Measurements from ENCODE around the gene WDR27. TPM values are rescaled to one million over a fixed set of nuclear protein-coding genes. Genes with fewer than 3 reads are reported as not detected.

Gene WDR27
- total RNA-seq, 2 experiments from 2014 or later: 48.8 to 49.6 TPM

DNA sequence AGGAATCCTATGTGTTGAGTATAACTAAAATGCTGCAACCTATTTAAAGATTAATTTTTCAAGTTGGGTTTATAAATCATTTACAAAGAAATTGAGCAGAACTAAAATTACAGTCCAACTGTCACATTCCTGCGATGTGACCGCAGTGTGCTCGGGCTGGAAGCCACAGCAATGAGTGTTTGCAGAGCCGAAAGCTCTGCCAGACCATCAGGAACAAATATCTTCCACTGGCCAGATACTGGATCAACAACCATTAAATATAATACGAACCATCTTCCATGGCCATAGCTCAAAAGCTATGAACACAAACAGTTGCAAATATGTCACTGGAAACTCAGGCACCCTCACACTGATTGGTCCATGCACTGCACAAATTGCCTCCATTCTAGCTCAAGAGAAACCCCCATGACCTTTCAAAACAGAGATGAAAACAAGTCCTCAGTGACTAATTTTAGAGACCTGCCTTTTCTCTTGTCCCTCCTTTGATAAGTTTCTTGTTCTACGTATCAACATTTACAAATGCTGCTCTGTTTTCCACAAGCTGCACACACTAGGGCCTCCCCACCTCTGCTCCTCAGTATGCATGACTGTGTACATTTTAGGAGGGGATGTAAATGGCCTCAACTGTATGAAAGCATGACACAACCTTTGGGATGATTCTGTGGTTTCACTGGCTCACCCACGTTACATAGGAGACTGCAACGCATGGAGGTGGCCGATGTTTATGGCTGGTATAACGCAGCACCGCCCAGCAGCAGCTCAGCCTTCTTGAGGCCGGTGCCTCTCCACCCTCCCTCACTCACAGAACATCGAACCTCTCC lies 171.7 kb downstream of the WDR27 start:
- Mint-ChIP-seq H3K36me3 (ENCODE audit: low read depth) (peaks cover 13% of the 10 kb centered on the region), H3K4me1 (ENCODE audit: low read depth) (peaks cover 17% of the 10 kb centered on the region), H3K27me3 (no peaks in the 10 kb centered on the region), H3K9me3 (peaks cover 16% of the 10 kb centered on the region), H3K27ac (peak overlapping the region; percentile 74), H3K4me3 (peak overlapping the region; percentile 37)
- ChIA-PET POLR2A (no interaction called here), CTCF (no interaction called here)
- TF ChIP-seq, protein P1, sequence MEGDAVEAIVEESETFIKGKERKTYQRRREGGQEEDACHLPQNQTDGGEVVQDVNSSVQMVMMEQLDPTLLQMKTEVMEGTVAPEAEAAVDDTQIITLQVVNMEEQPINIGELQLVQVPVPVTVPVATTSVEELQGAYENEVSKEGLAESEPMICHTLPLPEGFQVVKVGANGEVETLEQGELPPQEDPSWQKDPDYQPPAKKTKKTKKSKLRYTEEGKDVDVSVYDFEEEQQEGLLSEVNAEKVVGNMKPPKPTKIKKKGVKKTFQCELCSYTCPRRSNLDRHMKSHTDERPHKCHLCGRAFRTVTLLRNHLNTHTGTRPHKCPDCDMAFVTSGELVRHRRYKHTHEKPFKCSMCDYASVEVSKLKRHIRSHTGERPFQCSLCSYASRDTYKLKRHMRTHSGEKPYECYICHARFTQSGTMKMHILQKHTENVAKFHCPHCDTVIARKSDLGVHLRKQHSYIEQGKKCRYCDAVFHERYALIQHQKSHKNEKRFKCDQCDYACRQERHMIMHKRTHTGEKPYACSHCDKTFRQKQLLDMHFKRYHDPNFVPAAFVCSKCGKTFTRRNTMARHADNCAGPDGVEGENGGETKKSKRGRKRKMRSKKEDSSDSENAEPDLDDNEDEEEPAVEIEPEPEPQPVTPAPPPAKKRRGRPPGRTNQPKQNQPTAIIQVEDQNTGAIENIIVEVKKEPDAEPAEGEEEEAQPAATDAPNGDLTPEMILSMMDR (IDR thresholded peaks at IDR 0.05): no peak
- ATAC-seq (peak; percentile 90), DNase-seq (peak; percentile 79)
- intact Hi-C loops (cut with micrococcal nuclease): no loop called here

DNA sequence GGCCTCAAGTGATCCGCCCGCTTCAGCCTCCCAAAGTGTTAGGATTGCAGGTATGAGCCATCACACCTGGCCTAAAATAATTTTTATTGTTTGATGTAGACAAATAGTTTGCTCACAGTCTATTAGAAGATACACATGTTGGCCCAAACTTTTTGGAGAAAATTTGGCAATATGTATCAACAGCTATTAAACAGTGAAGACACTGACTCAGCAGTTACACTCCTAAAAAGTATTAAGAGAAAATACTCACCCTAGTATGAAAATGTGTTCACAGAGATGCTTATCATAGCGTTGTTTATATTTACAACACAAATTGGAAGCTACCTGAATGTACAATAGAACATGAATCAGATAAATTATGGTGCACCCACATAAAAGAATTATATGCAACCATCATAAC lies 173.1 kb downstream of the WDR27 start:
- DNase-seq (no peak), ATAC-seq (no peak)
- ChIA-PET POLR2A (no interaction called here), CTCF (no interaction called here)
- TF ChIP-seq, protein P1 (IDR thresholded peaks at IDR 0.05): no peak
- intact Hi-C loops (cut with micrococcal nuclease): no loop called here
- peaks cover 9% of the 10 kb centered on the region for H3K9me3 Mint-ChIP-seq
- H3K4me3 Mint-ChIP-seq: no peak overlapping the region
- H3K36me3 Mint-ChIP-seq (ENCODE audit: low read depth): peaks cover 8% of the 10 kb centered on the region
- no peak overlapping the region for H3K27ac Mint-ChIP-seq
- peaks cover 17% of the 10 kb centered on the region for H3K4me1 Mint-ChIP-seq (ENCODE audit: low read depth)
- no peaks in the 10 kb centered on the region for H3K27me3 Mint-ChIP-seq

DNA sequence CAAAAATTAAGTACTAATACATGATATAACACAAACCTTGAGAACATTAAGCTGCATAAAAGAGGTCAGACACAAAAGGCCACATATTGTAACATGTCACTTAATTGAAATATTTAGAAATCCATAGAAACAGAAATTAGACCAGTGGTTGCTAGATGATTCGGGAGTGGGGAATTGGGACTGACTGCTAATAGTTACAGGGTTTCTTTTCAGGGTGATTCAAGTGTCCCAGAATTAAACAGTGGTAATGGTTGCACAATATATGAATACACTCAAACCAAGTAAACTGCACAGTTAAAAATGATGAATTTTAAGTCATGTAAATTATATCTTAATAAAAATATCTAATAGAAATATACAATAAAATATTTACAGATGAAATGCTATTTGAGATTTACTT lies 174.5 kb downstream of the WDR27 start:
- Mint-ChIP-seq H3K27ac (no peak overlapping the region), H3K4me1 (ENCODE audit: low read depth) (peaks cover 17% of the 10 kb centered on the region), H3K36me3 (ENCODE audit: low read depth) (peaks cover 3% of the 10 kb centered on the region), H3K4me3 (no peak overlapping the region), H3K27me3 (no peaks in the 10 kb centered on the region), H3K9me3 (peaks cover under 1% of the 10 kb centered on the region)
- TF ChIP-seq, protein P1 (IDR thresholded peaks at IDR 0.05): no peak
- ChIA-PET POLR2A (no interaction called here), CTCF (no interaction called here)
- intact Hi-C loops (cut with micrococcal nuclease): no loop called here
- DNase-seq: no peak
- no peak for ATAC-seq

DNA sequence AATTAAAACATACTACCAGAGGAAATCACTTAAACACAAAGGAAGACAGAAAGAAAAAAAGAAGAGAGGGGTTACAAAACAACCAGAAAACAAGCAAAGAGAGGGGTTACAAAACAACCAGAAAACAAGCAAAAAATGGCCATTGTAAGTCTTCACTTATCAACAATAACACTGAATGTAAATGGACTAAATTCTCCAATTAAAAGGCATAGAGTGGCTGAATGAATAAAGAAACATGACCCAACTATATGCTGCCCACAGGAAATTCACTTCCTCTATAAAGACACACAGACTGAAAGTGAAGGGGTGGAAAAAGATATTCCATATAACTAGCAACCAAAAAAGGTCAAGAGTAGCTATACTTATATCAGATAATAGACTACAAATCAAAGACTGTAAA lies 180.0 kb downstream of the WDR27 start:
- ChIA-PET POLR2A (no interaction called here), CTCF (no interaction called here)
- TF ChIP-seq, protein P1 (IDR thresholded peaks at IDR 0.05): no peak
- Mint-ChIP-seq H3K36me3 (ENCODE audit: low read depth) (peaks cover 16% of the 10 kb centered on the region), H3K4me1 (ENCODE audit: low read depth) (peaks cover 5% of the 10 kb centered on the region), H3K27ac (no peak overlapping the region), H3K27me3 (no peaks in the 10 kb centered on the region), H3K4me3 (no peak overlapping the region), H3K9me3 (peaks cover 22% of the 10 kb centered on the region)
- no peak for ATAC-seq
- DNase-seq: no peak
- intact Hi-C loops (cut with micrococcal nuclease): no loop called here

DNA sequence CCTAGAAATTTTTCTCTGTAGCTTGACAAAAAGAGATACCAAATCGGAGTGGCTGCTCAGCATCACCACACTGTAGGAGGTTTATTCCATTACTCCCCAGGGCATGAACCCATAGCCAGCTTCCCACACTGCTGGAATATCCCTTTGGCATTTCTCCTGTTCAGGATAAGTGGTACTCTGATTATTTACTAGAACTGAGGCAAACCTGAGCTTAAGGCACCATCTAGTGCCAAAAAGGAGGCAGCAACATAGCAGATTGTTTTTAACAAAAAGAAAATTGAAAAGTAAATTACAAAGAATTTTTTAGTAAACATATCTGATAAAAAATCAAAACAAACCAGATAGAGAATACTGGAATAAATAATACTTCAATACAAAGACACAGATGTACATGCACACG lies 181.7 kb downstream of the WDR27 start:
- H3K27me3 Mint-ChIP-seq: no peaks in the 10 kb centered on the region
- no peak for DNase-seq
- H3K36me3 Mint-ChIP-seq (ENCODE audit: low read depth): peaks cover 16% of the 10 kb centered on the region
- H3K27ac Mint-ChIP-seq: no peak overlapping the region
- H3K4me1 Mint-ChIP-seq (ENCODE audit: low read depth): peaks cover 5% of the 10 kb centered on the region
- ATAC-seq: no peak
- no peak overlapping the region for H3K4me3 Mint-ChIP-seq
- ChIA-PET POLR2A (no interaction called here), CTCF (no interaction called here)
- intact Hi-C loops (cut with micrococcal nuclease): no loop called here
- TF ChIP-seq, protein P1 (IDR thresholded peaks at IDR 0.05): no peak
- H3K9me3 Mint-ChIP-seq: peaks cover 23% of the 10 kb centered on the region
